Measurements from ENCODE around the gene OR4D10. TPM values are rescaled to one million over a fixed set of nuclear protein-coding genes. Genes with fewer than 3 reads are reported as not detected.

OR4D10 gene
- total and polyA plus RNA-seq, 4 donors: not detected

GRCh38 chr11:59456661-59457060, 16.5 kb upstream of the OR4D10 start, which contains the start of gene OR4D6:
TSS of gene OR4D6 (plus strand) at chr11:59456961. CDS start at chr11:59456961, 0 bp downstream.
- no CpG with 5 or more reads among the region's 2 CpGs for WGBS (ENCODE audit: insufficient coverage)
- no peaks in the 10 kb centered on the region for H3K36me3 ChIP-seq (ENCODE audit: control insufficient read depth, insufficient read depth, low read length)
- H3K4me3 ChIP-seq (ENCODE audit: low read depth, low read length): no peak within 1 kb of the TSS
- DNase-seq (ENCODE audit: low read depth in 4 of 6, low spot score in 6 of 6): no peak
- H3K4me1 ChIP-seq (ENCODE audit: control insufficient read depth, insufficient read depth, low read length): no peaks in the 10 kb centered on the region
- H3K9me3 ChIP-seq (ENCODE audit: control insufficient read depth, insufficient read depth, low read length): no peaks in the 10 kb centered on the region
- H3K27me3 ChIP-seq (ENCODE audit: control insufficient read depth, insufficient read depth, low read length): no peaks in the 10 kb centered on the region
- no peak within 1 kb of the TSS for H3K27ac ChIP-seq (ENCODE audit: low read depth, low read length)

GRCh38 chr11:59459916-59460315, 13.2 kb upstream of the OR4D10 start:
- WGBS (ENCODE audit: insufficient coverage): no CpG with 5 or more reads among the region's 3 CpGs
- Histone ChIP-seq H3K4me3 (ENCODE audit: low read depth, low read length) (no peak overlapping the region), H3K27ac (ENCODE audit: low read depth, low read length) (no peak overlapping the region), H3K4me1 (ENCODE audit: control insufficient read depth, insufficient read depth, low read length) (no peaks in the 10 kb centered on the region), H3K36me3 (ENCODE audit: control insufficient read depth, insufficient read depth, low read length) (no peaks in the 10 kb centered on the region), H3K27me3 (ENCODE audit: control insufficient read depth, insufficient read depth, low read length) (no peaks in the 10 kb centered on the region), H3K9me3 (ENCODE audit: control insufficient read depth, insufficient read depth, low read length) (no peaks in the 10 kb centered on the region)
- no peak for DNase-seq (ENCODE audit: low read depth in 4 of 6, low spot score in 6 of 6)

- H3K9me3 ChIP-seq (ENCODE audit: control insufficient read depth, insufficient read depth, low read length): no peaks in the 10 kb centered on the region
- H3K4me3 ChIP-seq (ENCODE audit: low read depth, low read length): no peak overlapping the region
- H3K27me3 ChIP-seq (ENCODE audit: control insufficient read depth, insufficient read depth, low read length): no peaks in the 10 kb centered on the region
- peak in 2 of 6 donors; percentile 17 to 52 for DNase-seq (ENCODE audit: low read depth in 4 of 6, low spot score in 6 of 6)
- no peaks in the 10 kb centered on the region for H3K36me3 ChIP-seq (ENCODE audit: control insufficient read depth, insufficient read depth, low read length)
- no peaks in the 10 kb centered on the region for H3K4me1 ChIP-seq (ENCODE audit: control insufficient read depth, insufficient read depth, low read length)
- 40% methylated on average over 3 of the region's 5 CpGs for WGBS (ENCODE audit: insufficient coverage)
- peak overlapping the region; percentile 47 for H3K27ac ChIP-seq (ENCODE audit: low read depth, low read length)
These were observed 9.9 kb upstream of the OR4D10 start for GRCh38 chr11:59463190-59463641.

- no peak for DNase-seq (ENCODE audit: low read depth in 4 of 6, low spot score in 6 of 6)
- H3K9me3 ChIP-seq (ENCODE audit: control insufficient read depth, insufficient read depth, low read length): no peaks in the 10 kb centered on the region
- 77% methylated on average over 5 of the region's 9 CpGs for WGBS (ENCODE audit: insufficient coverage)
These were observed 2.1 kb downstream of the OR4D10 start for GRCh38 chr11:59475176-59475575.

GRCh38 chr11:59479906-59480305, 6.8 kb downstream of the OR4D10 start:
- Histone ChIP-seq H3K4me1 (ENCODE audit: control insufficient read depth, insufficient read depth, low read length) (no peaks in the 10 kb centered on the region), H3K9me3 (ENCODE audit: control insufficient read depth, insufficient read depth, low read length) (no peaks in the 10 kb centered on the region), H3K4me3 (ENCODE audit: low read depth, low read length) (no peak overlapping the region), H3K27ac (ENCODE audit: low read depth, low read length) (no peak overlapping the region), H3K27me3 (ENCODE audit: control insufficient read depth, insufficient read depth, low read length) (no peaks in the 10 kb centered on the region), H3K36me3 (ENCODE audit: control insufficient read depth, insufficient read depth, low read length) (no peaks in the 10 kb centered on the region)
- no peak for DNase-seq (ENCODE audit: low read depth in 4 of 6, low spot score in 6 of 6)

More at GRCh38 chr11:59475176-59475575, 2.1 kb downstream of the OR4D10 start:
- H3K36me3 ChIP-seq (ENCODE audit: control insufficient read depth, insufficient read depth, low read length): no peaks in the 10 kb centered on the region
- H3K27me3 ChIP-seq (ENCODE audit: control insufficient read depth, insufficient read depth, low read length): no peaks in the 10 kb centered on the region
- no peak overlapping the region for H3K4me3 ChIP-seq (ENCODE audit: low read depth, low read length)
- H3K4me1 ChIP-seq (ENCODE audit: control insufficient read depth, insufficient read depth, low read length): no peaks in the 10 kb centered on the region
- H3K27ac ChIP-seq (ENCODE audit: low read depth, low read length): no peak overlapping the region

- H3K4me3 ChIP-seq (ENCODE audit: low read depth, low read length): no peak overlapping the region
- WGBS (ENCODE audit: insufficient coverage): 80% methylated on average over 1 of the region's 3 CpGs
- no peaks in the 10 kb centered on the region for H3K9me3 ChIP-seq (ENCODE audit: control insufficient read depth, insufficient read depth, low read length)
- no peak overlapping the region for H3K27ac ChIP-seq (ENCODE audit: low read depth, low read length)
- H3K27me3 ChIP-seq (ENCODE audit: control insufficient read depth, insufficient read depth, low read length): no peaks in the 10 kb centered on the region
- H3K36me3 ChIP-seq (ENCODE audit: control insufficient read depth, insufficient read depth, low read length): no peaks in the 10 kb centered on the region
- peak in 1 of 6 donors; percentile 41 for DNase-seq (ENCODE audit: low read depth in 4 of 6, low spot score in 6 of 6)
- H3K4me1 ChIP-seq (ENCODE audit: control insufficient read depth, insufficient read depth, low read length): no peaks in the 10 kb centered on the region
These were observed 7.2 kb downstream of the OR4D10 start for GRCh38 chr11:59480359-59480758.

GRCh38 chr11:59501931-59502330, 28.8 kb downstream of the OR4D10 start:
- Histone ChIP-seq H3K9me3 (ENCODE audit: control insufficient read depth, insufficient read depth, low read length) (no peaks in the 10 kb centered on the region), H3K4me3 (ENCODE audit: low read depth, low read length) (no peak overlapping the region), H3K27me3 (ENCODE audit: control insufficient read depth, insufficient read depth, low read length) (no peaks in the 10 kb centered on the region), H3K27ac (ENCODE audit: low read depth, low read length) (no peak overlapping the region), H3K36me3 (ENCODE audit: control insufficient read depth, insufficient read depth, low read length) (no peaks in the 10 kb centered on the region), H3K4me1 (ENCODE audit: control insufficient read depth, insufficient read depth, low read length) (no peaks in the 10 kb centered on the region)
- DNase-seq (ENCODE audit: low read depth in 4 of 6, low spot score in 6 of 6): no peak
- WGBS (ENCODE audit: insufficient coverage): no CpG with 5 or more reads among the region's 1 CpG

- H3K27me3 ChIP-seq (ENCODE audit: control insufficient read depth, insufficient read depth, low read length): no peaks in the 10 kb centered on the region
- no peak for DNase-seq (ENCODE audit: low read depth in 4 of 6, low spot score in 6 of 6)
These were observed 30.2 kb downstream of the OR4D10 start, which contains the start of gene OR4D11 for GRCh38 chr11:59503276-59503675. TSS of gene OR4D11 (plus strand) at chr11:59503576. CDS start at chr11:59503576, 0 bp downstream.

GRCh38 chr11:59510941-59511589, 38.0 kb downstream of the OR4D10 start, which contains the start of gene OR4D9:
TSS of gene OR4D9 (plus strand) at chr11:59511539. CDS start at chr11:59514913, 3,374 bp downstream.
- 11% methylated on average over 1 of the region's 2 CpGs for WGBS (ENCODE audit: insufficient coverage)

More at GRCh38 chr11:59503276-59503675, 30.2 kb downstream of the OR4D10 start, which contains the start of gene OR4D11:
- H3K36me3 ChIP-seq (ENCODE audit: control insufficient read depth, insufficient read depth, low read length): no peaks in the 10 kb centered on the region
- no peak within 1 kb of the TSS for H3K4me3 ChIP-seq (ENCODE audit: low read depth, low read length)
- no peaks in the 10 kb centered on the region for H3K4me1 ChIP-seq (ENCODE audit: control insufficient read depth, insufficient read depth, low read length)
- H3K27ac ChIP-seq (ENCODE audit: low read depth, low read length): no peak within 1 kb of the TSS
- no peaks in the 10 kb centered on the region for H3K9me3 ChIP-seq (ENCODE audit: control insufficient read depth, insufficient read depth, low read length)

DNA sequence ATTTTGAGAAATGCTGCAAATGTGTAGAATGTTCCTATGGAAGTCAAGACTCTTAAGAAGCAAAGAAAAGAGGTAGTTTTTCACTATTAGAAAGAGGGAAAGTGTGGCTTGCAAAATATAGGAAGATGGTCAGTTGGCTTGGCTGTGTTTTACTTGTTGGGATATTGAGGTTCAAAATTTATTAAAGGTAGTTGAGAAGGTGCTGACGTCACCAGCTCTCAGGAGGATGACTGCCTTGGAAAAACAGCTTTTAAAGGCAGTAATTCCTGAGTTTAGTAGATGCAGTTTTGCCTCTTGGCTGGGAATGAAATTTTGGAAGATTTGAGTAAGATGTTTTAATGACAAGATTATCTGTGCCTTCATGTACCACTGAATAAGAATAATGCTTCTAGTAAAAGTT, 38.6 kb downstream of the OR4D10 start:
- Histone ChIP-seq H3K27me3 (ENCODE audit: control insufficient read depth, insufficient read depth, low read length) (no peaks in the 10 kb centered on the region), H3K4me1 (ENCODE audit: control insufficient read depth, insufficient read depth, low read length) (no peaks in the 10 kb centered on the region), H3K36me3 (ENCODE audit: control insufficient read depth, insufficient read depth, low read length) (no peaks in the 10 kb centered on the region), H3K4me3 (ENCODE audit: low read depth, low read length) (no peak overlapping the region), H3K27ac (ENCODE audit: low read depth, low read length) (no peak overlapping the region), H3K9me3 (ENCODE audit: control insufficient read depth, insufficient read depth, low read length) (no peaks in the 10 kb centered on the region)
- DNase-seq (ENCODE audit: low read depth in 4 of 6, low spot score in 6 of 6): no peak
- WGBS (ENCODE audit: insufficient coverage): 88% methylated on average over 1 of the region's 1 CpG

More at GRCh38 chr11:59510941-59511589, 38.0 kb downstream of the OR4D10 start, which contains the start of gene OR4D9:
- no peaks in the 10 kb centered on the region for H3K27me3 ChIP-seq (ENCODE audit: control insufficient read depth, insufficient read depth, low read length)
- no peaks in the 10 kb centered on the region for H3K4me1 ChIP-seq (ENCODE audit: control insufficient read depth, insufficient read depth, low read length)
- H3K4me3 ChIP-seq (ENCODE audit: low read depth, low read length): no peak within 1 kb of the TSS
- H3K27ac ChIP-seq (ENCODE audit: low read depth, low read length): no peak within 1 kb of the TSS
- no peaks in the 10 kb centered on the region for H3K36me3 ChIP-seq (ENCODE audit: control insufficient read depth, insufficient read depth, low read length)
- H3K9me3 ChIP-seq (ENCODE audit: control insufficient read depth, insufficient read depth, low read length): no peaks in the 10 kb centered on the region
- peak in 2 of 6 donors; percentile 2 to 8 for DNase-seq (ENCODE audit: low read depth in 4 of 6, low spot score in 6 of 6)
